Retina (tissue), 1 donor: ENCODE measurements around the gene KRT73.

Experiments
- DNase-seq: peaks from one replicate; pipeline ENCODE4 v3.0.0-alpha.2; 2016

Gene KRT73

GRCh38 chr12:52561880-52562449, 56.4 kb downstream of the KRT73 start:
- no peak for DNase-seq

GRCh38 chr12:52559979-52560378, 58.4 kb downstream of the KRT73 start:
- no peak for DNase-seq

GRCh38 chr12:52558781-52559445, 59.4 kb downstream of the KRT73 start:
- no peak for DNase-seq
